GM19035 (cell line): ENCODE results near the gene CHST10.
"Not testable (repeated sequence)": the region's sequence is repeated elsewhere in the genome, so short reads cannot be mapped to it uniquely, and the experiment has no call there.

ENCODE experiments used
- ATAC-seq: cut with Tn5 transposase; IDR thresholded peaks from one replicate; pipeline ENCODE4 v1.9.1; 2021; ENCODE audit not compliant: unreplicated experiment

CHST10 gene

DNA sequence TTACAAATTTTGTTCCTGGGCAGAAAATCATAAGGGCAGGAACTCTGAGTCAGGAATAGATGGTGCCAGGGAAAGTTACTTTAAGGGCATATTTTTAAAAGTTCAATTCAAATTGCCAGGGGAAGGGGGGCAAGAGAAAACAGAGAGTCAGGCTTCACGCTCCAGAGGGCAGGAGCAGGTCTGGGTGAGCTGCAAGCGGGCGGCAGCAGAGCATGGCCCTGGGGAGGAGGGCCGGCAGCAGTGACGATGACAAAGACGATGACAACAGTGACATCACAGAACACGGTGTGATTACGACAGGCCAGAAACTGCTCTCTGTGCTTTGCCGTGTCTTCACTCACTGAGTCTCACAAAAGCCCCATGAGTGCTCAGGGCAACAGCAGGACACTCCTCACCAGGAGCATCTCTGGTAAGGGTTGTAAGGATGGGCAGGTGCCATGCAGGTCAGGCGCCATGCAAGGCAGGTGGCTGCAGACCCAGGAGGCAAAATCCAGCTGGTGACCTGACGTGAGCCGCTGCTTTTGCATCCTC, 23.3 kb downstream of the CHST10 start:
- peak; percentile 4 for ATAC-seq

DNA sequence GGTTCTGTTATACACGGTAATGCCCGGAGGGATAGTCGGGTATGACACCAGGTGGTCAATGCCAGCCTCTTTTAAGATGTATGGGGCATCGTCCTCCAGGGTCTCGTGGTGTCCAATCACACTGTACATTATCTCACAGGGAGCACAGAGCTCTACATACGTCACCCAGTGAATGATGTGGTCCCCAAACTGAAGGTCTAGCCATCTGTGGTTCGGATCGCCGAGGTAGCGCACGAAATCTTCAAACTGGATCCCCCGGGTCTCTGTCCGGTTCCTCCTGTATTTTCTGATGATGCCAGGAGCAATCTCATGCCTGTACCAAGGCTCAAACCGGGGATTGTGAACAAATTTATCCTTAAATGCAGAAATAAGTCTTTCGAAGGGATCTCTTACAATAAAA, 24.1 kb downstream of the CHST10 start:
- no peak for ATAC-seq

DNA sequence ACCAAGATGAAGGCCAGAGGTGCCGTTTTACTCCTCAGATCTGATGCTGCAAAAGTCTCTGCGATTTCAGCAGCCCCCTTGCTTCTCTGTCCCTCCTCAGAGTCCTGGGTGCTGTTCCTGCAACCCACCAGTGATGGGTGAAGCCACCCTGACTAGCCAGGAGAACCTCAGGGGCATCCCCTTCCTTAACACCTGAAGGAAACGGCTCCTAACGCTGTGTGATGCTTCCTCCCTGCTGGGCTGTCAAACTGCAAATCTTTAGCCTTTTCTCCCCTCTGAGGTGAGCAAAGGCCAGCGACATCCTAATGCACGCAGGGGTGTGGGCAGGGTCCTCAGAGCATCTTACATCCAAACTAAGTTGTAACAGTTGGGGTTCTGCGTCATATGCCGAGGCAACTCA, 24.8 kb downstream of the CHST10 start:
- no peak for ATAC-seq

DNA sequence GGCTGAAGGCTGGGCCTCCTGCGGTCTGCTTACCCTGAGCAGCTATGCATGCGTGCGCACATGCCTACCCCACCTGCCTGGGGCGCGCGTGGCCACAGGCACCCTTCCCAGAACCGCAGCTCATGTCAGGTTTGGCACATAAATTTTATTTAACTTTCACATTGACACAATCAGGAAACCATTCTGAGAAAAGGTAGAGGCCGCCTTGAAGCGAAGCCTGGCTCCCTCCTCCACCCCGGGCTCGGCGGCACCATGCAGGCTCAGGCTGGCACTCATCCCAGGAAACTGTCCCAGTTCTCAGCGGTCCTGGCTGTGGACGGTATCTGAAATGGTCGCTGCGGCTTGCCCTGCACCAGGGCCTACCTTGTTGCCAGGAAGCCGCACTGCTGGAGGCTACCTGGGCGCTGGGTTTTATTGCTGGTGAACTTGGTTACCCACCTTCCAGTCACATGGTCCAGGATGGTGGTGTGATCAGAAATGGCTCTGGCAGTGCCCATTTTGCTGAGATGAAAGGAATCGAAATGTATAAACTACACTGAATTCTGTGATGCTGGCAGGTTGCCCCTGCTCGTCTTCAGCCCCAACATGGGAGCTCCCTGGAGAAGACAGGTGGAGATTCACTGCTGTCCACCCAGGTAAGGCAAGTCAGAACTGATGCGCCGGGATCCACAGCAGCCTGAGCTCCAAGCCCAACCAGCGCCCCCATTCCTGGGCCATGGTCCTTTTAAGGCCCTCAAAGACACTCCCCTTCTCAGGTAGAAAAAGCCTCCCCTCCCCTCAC, 25.5 kb downstream of the CHST10 start:
- ATAC-seq = no peak

DNA sequence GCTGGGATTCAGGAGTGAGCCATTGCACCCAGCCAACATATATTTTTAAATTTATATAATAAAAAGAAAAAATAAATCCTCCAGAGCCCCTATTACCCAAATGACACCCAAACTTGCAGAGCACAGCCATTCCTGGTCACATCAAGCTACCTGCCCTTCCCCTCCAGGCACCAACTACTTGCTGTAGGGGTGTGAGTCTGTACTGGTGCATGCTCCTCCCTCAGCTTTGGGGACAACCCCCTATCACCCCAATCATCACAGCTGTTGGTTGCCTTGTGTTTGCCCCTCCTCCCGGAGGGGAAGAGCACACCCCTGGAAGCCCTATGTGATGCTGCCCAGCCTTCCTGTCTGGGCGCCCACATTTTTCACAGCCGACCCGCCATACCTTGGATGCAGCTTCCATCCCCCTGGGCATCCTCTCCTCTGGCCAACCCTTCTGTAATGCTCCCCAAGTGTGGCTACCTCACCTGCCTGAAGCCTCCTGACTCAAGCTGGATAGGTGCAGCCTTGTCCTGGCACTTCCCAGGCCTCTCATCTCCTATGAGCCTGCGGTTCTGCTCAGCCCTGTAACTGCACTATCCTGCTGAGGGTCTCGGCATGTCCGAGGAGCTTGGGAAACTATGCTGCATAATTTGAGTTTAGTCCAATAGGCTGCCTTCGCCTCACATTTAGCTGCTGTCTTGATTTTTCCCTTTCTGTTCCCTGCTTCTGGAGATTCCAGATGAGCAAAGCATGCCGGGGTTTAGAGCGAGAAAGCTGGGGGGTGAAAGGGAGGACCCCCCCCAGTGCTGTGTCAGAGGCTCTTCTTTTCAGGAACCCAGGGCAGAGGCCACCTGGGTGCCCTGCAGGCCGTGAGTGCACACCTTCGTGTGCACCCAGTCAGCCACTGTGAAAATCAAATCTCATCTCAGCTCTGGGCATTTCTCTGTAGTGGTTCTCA, 27.2 kb downstream of the CHST10 start:
- no peak for ATAC-seq

DNA sequence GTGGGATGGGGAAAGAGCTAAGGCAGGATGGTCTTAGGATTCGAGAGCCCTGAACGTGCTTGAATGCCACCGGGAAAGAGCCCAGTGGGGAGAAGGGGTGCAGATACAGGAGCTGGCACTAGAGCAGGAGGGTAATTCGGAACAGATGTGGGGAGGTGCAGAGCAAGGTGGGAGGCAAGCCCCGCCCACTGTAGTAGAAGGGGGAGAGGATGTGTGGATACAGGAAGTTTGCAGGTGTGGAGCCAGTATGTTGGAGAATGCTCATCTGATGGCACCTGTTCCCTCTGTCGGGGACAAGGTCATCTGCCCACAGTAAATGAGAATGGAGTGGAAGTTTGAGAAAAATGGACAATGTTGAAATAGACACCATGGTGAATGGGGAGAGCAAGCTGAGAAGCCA, 28.8 kb downstream of the CHST10 start:
- no peak for ATAC-seq

DNA sequence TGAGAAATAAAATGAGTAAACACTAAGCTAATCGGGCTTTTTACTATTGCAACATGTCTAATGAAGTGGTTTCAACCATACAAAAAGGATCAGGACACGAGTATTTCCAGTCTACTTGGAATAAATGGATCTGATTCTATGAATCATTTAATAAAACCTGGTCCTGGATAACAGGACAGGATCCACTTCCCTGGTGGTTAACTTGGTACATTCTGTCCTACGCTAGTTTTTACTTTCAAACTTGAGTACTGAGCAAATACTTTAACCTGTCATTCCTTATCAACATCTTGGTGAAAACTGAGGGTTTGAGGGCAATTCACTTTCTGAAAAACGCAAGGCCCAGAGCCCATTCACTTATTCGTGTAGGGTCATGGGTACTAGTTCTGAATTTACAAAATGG, 33.5 kb downstream of the CHST10 start:
- no peak for ATAC-seq

DNA sequence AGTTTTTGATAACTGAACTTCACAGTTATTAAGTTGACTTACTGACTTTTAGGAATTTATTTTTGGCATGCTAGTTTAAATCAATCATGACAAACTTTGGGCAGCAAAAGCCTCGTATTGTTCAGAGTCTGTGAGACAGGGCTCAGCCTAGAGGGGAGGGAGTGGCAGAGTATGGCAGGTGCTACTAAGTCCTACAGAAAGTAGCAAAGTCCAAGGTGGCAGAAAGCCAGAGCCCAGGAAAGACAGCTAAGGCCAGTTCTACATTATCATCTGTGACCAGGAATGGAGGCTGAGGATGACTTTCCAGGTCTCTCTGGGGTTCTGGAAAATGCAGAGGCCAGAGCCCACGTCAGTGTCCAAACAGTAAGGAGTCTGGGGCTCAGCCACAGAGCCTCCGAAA, 34.2 kb downstream of the CHST10 start:
- no peak for ATAC-seq

DNA sequence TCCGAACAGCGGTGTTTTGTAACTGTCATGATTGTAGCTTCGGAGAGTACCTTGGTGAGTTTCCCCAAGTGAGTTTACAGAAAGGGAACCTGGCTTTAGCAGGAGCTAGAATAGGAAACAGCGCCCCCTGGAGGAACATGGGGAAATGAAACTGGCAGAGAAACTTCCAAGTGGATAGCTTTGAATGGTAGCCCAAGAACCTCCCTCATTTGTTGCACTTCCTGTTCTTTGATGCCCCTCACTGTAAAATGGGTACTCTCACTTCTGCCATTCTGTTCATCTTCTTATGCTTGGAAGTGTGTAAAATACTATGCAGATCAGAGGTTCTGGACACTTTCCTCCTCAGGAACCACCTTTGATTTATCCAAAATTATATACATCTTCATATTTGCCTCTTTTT, 36.2 kb downstream of the CHST10 start:
- ATAC-seq = peak; percentile 71

DNA sequence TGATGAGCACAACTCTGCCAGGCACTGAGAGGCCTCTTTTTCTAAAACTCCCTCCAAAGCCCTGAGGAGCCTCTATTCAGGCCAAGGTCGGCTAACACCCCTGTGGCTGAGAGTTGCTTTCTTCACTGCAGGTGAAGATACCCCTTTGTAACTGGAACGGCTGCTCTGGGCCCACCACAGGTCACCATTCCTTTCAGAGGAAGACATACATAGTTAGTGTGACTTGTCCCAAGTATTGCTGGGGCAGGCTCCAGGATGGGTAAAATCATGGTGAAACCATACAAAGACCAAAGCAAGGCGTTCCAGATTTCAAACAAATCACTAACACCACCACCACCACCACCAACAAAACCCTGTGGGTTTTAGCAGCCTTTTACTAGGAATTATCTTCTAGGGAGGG, 36.8 kb downstream of the CHST10 start:
- ATAC-seq = no peak

DNA sequence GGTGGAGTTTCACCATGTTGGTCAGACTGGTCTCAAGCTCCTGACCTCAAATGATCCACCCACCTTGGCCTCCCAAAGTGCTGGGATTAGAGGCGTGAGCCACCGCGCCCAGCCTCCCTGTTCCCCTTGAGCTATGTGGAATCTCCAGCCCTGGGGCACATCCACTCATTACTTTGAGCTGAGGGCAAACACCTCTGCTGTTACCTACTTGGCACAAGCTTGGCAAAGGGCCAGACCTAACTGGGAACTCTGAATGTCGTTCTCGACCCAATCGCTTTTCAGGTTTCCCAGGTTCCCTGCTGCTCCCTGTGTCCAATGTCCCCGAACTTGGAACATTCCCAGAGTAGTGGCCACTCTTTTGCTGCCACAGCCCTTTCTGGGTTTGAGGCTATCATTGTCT, 40.6 kb downstream of the CHST10 start:
- no peak for ATAC-seq

DNA sequence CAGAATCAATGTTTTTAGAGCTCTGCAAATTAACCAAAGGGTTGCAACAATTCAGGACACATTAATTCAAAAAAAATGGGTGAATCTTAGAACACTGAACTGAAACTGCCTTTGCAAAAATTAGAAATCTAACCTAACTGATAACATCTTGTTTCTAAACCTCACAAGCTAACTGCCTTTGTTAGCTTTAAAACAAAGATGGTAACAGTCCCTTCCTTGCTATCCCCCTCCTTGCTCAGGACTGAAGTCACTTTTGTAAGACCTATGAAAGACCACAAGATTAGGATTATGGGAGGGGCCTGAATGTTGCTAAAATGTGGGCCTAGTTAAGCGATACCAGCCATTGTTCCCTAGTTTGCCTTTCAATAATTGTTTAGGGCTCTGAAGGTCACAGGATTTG, 50.3 kb downstream of the CHST10 start:
- ATAC-seq = no peak

DNA sequence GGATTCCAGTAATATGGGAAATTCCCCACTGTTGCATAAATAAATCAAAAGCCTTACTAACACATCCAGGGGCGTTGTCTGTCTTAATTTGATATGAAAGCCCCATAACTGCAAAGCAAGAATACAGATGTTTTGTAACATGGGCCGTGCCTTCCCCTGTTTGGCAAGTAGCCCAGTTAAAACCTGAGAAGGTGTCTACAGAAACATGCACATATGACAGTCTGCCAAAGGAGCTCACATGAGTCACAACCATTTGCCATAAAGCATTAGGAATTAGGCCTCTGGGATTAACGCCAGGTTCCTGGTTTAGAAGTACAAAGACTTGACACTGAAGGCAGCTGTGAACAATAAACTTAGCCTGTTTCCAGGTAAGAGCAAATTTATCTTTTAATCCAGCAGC, 52.0 kb downstream of the CHST10 start:
- ATAC-seq = no peak

DNA sequence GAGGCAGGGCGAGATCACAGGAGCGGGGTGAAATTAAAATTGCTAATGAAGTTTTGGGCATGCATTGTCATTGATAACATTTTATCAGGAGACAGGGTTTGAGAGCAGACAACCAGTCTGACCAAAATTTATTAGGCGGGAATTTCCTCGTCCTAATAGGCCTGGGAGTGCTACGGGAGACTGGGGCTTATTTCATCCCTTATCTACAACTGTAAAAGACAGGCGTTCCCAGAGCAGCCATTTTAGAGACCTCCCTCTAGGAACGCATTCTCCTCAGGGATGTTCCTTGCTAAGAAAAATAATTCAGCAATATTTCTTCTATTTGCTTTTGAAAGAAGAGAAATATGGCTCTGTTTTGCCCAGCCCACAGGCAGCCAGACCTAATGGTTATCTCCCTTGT, 55.2 kb downstream of the CHST10 start:
- not testable (repeated sequence) for ATAC-seq

DNA sequence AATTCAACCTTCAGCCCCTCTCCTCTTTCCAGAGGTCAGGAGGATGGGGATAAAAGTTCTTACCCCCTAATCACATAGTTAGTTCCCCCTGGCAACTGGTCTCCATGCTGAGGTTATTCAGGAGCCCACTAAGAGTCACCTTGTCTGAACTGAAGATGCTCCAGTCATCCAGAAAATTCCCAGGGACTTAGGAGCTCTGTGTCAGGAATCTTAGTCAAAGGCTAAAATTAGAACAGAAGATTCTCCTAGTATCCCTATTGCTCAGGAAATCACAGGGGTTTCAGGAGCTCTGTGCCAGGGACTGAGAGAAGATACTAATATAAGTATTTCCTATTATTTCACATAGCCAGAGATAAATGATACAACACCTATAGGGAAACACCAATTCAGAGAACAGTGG, 57.9 kb downstream of the CHST10 start:
- ATAC-seq = no peak

DNA sequence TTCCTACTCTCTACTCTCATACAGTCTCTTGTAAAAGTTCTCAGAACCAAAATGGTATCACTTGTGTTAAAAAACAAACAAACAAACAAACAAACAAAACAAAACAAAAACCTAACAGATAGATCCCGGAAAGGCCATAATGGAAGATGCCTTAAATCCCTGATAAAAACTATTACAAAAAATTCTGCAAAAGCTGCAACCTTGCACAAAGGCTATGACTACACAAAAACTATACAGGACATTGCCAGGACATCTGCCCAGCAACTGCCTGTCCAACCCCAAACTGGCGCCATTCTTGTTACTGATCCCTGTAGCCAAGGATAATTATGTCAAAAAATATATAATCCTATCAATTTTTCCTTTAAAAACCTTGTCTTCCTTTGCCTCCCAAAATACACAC, 58.9 kb downstream of the CHST10 start:
- no peak for ATAC-seq

DNA sequence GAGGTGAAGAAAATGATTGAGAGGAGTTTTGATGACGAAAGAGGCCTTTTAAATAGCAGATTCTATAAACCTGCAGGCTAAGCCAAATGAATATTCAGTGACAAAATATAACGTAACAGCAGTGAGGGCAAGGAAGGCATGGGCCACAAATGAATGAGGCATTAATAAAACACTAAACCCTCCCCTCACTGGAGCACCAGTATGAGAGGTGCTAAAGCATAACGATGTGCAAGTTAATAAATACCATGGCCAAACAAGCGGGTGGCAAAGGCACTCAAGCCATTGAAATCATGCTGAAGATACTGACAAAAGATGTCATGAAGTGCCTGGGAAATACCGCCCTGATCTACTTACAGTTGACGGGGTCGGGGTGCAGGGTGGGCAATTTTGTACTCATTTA, 64.9 kb downstream of the CHST10 start:
- ATAC-seq = no peak

DNA sequence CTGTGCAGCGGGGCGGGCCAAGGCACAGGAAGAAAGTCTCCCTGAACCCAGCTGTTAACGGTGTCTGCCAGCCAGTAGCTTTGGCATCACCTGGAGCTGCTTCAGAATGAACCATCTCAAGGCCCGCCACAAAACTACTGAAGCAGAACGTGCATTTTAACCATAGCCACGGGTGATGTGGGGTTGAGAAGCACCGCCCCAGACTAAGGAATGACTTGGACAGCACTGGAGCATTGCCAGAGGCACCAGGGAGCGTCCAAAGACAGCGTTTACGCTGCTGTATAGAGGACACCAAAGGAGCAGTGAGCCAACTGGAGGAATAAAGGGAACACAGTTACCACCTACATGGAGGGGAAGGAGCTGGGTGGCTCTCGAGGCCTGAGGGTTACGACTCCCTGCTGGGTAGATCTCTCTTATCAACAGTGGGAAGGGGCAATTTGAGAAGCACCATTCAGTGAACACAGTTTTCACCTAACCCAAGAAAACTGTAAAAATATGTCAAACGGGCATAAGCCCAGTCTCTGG, 66.7 kb downstream of the CHST10 start:
- ATAC-seq = no peak

DNA sequence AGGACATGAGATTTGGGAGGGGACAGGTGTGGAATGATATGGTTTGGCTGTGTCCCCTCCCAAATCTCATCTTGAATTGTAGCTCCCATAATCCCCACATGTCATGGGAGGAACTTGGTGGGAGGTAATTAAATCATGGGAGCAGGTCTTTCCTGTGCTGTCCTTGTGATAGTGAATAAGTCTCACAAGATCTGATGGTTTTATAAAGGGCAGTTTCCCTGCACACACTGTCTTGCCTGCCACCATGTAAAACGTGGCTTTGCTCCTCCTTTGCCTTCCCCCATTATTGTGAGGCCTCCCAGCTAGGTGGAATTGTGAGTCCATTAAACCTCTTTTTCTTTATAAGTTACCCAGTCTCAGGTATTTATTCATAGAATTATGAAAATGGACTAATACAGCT, 72.3 kb downstream of the CHST10 start:
- not testable (repeated sequence) for ATAC-seq

DNA sequence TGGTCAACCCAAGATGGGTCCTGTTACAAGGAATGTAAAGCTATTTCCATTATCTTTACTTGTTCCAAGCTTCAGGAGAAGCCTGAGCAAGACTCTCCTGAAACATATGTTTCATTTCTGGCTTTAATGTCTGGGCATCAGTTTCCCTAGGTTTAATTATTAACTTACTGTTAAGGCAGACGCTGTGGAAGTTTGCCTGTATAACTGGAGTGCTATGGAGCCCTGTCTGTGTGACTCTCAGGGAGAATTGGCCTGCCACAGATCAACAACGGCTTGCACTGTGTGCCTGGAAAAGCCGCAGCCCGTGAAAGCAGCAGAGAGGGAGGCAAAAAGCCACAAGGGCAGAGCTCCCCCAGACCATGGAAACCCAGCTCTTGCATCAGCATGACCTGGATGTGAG, 73.0 kb downstream of the CHST10 start:
- ATAC-seq = no peak

DNA sequence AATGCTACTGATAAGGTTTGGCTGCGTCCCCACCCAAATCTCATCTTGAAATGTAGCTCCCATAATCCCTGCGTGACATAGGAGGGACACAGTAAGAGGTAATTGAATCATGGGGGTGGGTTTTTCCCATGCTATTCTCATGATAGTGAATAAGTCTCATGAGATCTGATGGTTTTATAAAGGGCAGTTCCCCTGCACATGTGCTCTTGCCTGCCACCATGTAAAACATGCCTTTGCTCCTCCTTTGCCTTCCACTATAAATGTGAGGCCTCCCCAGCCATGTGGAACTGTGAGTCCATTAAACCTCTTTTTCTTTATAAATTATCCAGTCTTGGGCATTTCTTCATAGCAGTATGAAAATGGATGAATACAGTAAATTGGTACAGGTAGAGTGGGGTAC, 75.0 kb downstream of the CHST10 start:
- not testable (repeated sequence) for ATAC-seq
